Neural progenitor cell (in vitro differentiated cells): ENCODE measurements around the gene DNAJC5.

ENCODE experiments used
- CTCF ChIP-seq: fragments of 200-600 bp; sonication (generic); IDR thresholded peaks from 2 replicates; pipeline ENCODE4 v1.5.1; 2017; ENCODE audit warnings: antibody characterized with exemption, mild to moderate bottlenecking
- EZH2 ChIP-seq: fragments of 200-600 bp; sonication (generic); IDR thresholded peaks from 2 replicates; pipeline ENCODE4 v1.6.1; 2017; ENCODE audit warnings: antibody characterized with exemption, mild to moderate bottlenecking, moderate library complexity

GRCh38 chr20:63885264-63886053 lies 9.5 kb upstream of the DNAJC5 start:
- TF ChIP-seq CTCF (no peak), EZH2 (no peak)
